Tongue (tissue), 2 donors: ENCODE results near the gene MAGIX. TPM values are rescaled to one million over a fixed set of nuclear protein-coding genes. Genes with fewer than 3 reads are reported as not detected.
"Not testable (repeated sequence)": the region's sequence is repeated elsewhere in the genome, so short reads cannot be mapped to it uniquely, and the experiment has no call there.

Experiments
- DNase-seq: peaks from one replicate; pipeline ENCODE4 v3.0.0-alpha.2; 2015
- total RNA-seq: library from RNA; depleted of rRNA; stranded (reverse); fragments of >200 nt; gene quantifications from one replicate; pipeline ENCODE4 v1.2.3, GENCODE V29; 2014

The MAGIX gene
- total RNA-seq = 3.5 TPM

- DNase-seq = no peak
Measured at GRCh38 chrX:49162620-49163019, at the start of gene MAGIX. MAGIX (plus strand) TSS chrX:49162758; CDS start chrX:49162890, 132 bp downstream.

GRCh38 chrX:49116076-49116475 is 46.5 kb upstream of the MAGIX start:
- no peak for DNase-seq

- no peak for DNase-seq
Measured at GRCh38 chrX:49116716-49117115, 45.8 kb upstream of the MAGIX start.

- DNase-seq = no peak
Measured at GRCh38 chrX:49117581-49117980, 45.0 kb upstream of the MAGIX start.

- DNase-seq = no peak
Measured at GRCh38 chrX:49120091-49120490, 42.5 kb upstream of the MAGIX start.

GRCh38 chrX:49122499-49122898 is 40.1 kb upstream of the MAGIX start:
- no peak for DNase-seq

- not testable (repeated sequence) for DNase-seq
Measured at GRCh38 chrX:49127742-49128258, 34.8 kb upstream of the MAGIX start.

- no peak for DNase-seq
Measured at GRCh38 chrX:49129427-49129826, 33.1 kb upstream of the MAGIX start.

- DNase-seq = not testable (repeated sequence)
Measured at GRCh38 chrX:49132275-49132674, 30.3 kb upstream of the MAGIX start.

- DNase-seq = no peak
Measured at GRCh38 chrX:49133759-49134158, 28.8 kb upstream of the MAGIX start.

- DNase-seq = no peak
Measured at GRCh38 chrX:49137492-49137891, 25.1 kb upstream of the MAGIX start.

GRCh38 chrX:49139713-49140112 is 22.8 kb upstream of the MAGIX start:
- DNase-seq = no peak

- not testable (repeated sequence) for DNase-seq
Measured at GRCh38 chrX:49142264-49142663, 20.3 kb upstream of the MAGIX start.

- not testable (repeated sequence) for DNase-seq
Measured at GRCh38 chrX:49143154-49143553, 19.4 kb upstream of the MAGIX start.

GRCh38 chrX:49147282-49147681 is 15.3 kb upstream of the MAGIX start:
- DNase-seq = no peak

- DNase-seq = no peak
Measured at GRCh38 chrX:49147936-49148335, 14.6 kb upstream of the MAGIX start.

GRCh38 chrX:49148390-49149100 is 14.0 kb upstream of the MAGIX start:
- not testable (repeated sequence) for DNase-seq

GRCh38 chrX:49149291-49149690 is 13.3 kb upstream of the MAGIX start:
- not testable (repeated sequence) for DNase-seq

GRCh38 chrX:49153467-49153866 is 9.1 kb upstream of the MAGIX start:
- DNase-seq = no peak

GRCh38 chrX:49155243-49155899 is 7.2 kb upstream of the MAGIX start:
- DNase-seq = peak; percentile 71

GRCh38 chrX:49155900-49156837 is 6.4 kb upstream of the MAGIX start:
- peak; percentile 94 for DNase-seq

GRCh38 chrX:49157194-49157593 is 5.4 kb upstream of the MAGIX start:
- DNase-seq = no peak

- no peak for DNase-seq
Measured at GRCh38 chrX:49160908-49161307, 1.6 kb upstream of the MAGIX start.
